Measurements from ENCODE around the gene PLEKHG1.

Gene PLEKHG1

DNA sequence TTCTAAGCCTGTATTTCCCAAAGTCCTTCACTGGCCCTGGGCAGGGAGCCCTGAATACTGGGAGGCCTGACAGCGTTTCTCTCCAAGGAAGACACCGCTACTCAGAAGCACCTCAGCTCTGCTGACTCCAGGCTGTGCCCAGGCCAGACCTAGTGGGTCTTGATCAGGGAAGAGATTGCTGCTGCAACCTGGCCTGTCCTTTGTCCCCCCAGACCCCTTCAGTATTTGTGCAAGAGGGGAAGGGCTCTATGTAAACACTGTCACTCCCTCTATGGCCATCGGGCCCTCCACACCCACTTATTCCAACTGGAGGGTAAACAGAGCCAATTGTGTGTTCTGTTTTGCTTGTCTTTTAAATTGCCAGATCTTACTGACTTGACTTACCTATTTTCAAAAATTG lies 20.6 kb downstream of the PLEKHG1 start:
- DNase-seq (ENCODE audit: low spot score): no peak

DNA sequence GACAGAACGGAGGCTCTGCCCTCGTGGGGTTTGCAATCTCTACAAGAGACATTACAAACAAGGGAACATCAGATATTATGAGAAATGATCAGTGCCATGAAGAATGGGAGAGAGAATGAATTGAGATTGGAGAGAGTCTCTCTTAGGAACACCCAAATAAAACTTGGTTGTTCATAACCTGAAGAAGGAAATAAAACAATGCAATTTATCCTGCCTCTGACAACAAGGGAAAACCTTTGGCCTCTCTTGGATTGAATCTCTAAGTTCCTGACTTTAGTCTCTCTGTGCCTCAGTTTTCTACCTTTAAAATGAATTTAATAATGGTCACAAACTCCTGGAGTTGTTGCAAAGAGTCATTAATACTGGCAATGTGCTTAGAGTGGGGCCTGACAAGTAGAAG lies 21.1 kb downstream of the PLEKHG1 start:
- DNase-seq (ENCODE audit: low spot score): no peak

DNA sequence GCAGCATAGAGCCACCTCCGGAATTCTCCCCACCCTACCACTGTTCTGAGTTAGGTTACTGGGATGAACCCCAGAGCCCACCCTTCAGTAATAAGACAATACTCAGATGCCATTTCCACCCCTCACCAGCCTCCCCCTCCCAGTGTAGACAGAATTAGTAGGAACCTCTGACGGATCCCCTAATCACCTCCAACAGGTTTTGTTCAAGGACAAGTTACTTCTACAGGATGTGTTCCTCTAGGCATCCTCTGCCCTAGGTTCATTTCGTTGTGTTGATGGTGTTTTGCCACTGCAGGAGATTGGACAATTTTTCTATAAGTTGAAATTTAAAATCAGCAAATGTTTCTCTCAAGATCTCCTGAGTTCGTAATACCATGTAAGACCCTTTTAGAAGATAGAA lies 22.8 kb downstream of the PLEKHG1 start:
- no peak for DNase-seq (ENCODE audit: low spot score)

DNA sequence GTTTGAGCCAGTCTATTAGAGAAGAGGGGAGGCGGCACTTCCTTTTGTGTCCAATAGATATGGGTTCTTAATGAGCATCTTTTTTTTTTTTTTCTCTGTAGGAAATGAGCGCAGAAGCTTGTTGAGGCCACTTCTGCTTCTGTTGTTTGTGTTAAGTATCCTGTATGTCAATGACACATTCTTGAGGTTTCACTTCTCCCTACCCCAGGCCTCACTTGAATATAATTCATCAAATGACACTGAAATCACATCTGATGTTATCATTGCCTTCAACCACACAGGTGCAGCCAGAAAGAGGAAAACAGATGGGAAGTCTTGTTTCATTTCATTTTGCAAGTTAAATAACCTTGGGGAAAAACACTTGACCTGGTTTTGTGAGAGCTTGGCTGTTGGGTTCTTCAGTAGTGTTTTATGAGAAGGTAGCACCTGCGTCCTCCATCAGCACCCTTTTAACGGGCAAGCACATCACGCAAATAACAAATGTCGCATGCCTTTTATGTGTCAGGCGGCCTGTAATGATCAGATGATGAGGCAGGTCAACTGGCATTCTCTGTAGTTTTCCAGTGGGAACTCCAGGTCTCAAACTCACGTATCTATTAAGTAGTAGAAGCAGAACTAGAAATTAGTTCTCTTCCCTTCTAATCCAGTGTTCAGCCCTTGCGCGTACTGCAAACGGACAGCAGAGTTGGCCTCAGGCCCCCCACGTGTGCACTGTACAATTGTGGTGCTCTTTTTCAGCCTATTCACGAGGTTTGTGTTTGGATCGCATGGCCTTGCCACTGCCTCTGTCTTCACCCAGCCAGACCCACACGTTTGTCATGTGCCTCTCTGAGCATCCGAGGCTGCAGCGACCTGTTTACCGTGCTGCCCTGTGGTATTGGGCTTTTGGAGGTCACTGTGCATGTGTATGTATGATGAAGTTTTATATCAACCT lies 23.5 kb downstream of the PLEKHG1 start:
- DNase-seq (ENCODE audit: low spot score): no peak

GRCh38 chr6:150624191-150624590 lies 24.5 kb downstream of the PLEKHG1 start:
- DNase-seq (ENCODE audit: low spot score): no peak

- DNase-seq (ENCODE audit: low spot score): no peak
Measured at GRCh38 chr6:150625927-150626326, 26.2 kb downstream of the PLEKHG1 start.

DNA sequence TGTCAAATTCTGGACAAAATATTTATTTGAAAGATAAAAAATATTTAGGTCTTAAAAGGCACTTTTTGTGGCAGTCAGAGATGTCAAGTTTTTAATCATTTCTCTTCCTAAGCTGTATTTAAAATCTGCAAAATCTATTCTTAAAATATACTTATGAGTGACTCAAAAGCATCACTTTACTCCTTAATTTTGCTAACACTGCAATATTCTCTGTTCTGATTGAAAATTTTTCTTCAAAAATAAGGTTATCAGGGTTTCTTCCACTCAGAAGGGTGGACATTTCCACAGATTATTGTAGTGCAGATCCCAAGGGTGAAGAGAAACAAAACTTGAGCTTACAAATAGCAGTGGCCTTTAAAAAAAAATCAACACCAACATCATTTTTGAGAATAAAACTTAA lies 27.5 kb downstream of the PLEKHG1 start:
- DNase-seq (ENCODE audit: low spot score): no peak

DNA sequence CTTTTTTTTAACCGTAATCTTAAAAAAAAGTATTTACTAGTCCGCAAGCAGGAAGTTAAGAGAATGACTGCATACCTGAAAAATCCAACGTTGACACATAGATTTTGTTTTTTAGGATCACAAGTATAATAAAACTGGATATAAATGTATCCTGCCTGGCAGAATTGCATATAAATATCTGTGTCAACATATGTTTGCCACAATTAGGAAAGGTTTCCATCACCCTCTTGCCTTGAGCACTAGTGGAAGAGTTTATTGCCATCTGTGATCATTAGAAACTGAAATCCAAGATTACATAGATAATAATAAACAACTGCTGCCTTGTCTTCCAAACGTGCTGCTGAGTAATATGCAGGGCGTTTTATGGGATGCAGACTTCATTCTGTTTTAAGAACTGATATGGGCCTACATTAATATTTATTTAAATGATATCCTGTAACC lies 27.9 kb downstream of the PLEKHG1 start:
- DNase-seq (ENCODE audit: low spot score): no peak

DNA sequence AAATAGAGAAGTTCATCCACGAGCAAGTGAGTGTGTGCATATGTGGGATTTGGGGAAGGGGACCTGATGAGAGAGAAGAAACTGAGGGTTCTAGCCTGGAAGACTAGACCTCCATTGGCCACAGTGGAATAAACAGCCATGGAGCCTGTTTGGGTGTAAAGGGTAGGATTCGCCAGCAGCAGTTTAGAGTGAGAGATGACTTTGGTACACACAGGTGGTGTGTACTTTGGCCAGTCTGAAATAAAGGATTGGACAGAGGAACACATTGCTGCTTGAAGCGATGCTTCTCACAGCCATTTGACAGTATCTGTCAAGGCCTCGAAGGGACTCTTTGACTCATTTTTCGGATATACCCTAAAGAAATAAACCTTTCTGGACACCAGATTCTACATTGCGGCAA lies 29.2 kb downstream of the PLEKHG1 start:
- DNase-seq (ENCODE audit: low spot score): no peak

DNA sequence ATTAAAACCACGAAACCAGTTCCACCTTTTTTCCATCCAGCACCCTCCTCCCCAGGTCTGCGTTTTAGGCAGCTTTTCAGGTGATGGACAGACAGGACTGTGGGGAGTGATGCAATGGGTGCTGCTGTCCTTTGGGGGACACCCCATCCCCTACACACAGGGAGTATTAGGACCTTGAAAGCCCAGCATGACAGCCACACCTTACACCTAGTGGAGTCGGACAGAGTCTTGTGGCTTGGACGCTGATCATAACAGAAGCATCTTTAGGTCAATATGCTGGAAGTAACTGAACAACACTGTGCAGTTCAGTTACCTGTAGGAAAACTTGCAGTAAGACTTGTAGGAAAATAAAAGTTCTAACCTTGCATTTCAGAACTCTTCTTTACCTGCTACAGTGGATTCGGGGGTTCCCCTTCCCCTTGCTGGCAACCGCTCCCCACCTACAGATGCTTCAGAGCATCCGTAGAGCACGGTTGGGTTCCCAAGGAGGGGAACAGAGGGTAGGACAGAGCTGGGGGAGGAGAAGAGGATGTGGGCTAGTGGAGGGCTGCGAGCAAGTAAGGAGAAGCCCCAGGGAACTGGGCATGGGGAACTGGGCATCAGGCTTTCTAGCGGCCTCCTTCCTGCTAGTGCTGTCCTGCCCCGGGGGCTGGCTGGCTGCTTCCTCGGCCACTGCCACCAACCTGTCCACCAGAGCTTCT lies 31.7 kb downstream of the PLEKHG1 start:
- no peak for DNase-seq (ENCODE audit: low spot score)

- DNase-seq (ENCODE audit: low spot score): no peak
Measured at GRCh38 chr6:150631984-150632642, 32.4 kb downstream of the PLEKHG1 start.

GRCh38 chr6:150632785-150633485 lies 33.2 kb downstream of the PLEKHG1 start:
- DNase-seq (ENCODE audit: low spot score): no peak

DNA sequence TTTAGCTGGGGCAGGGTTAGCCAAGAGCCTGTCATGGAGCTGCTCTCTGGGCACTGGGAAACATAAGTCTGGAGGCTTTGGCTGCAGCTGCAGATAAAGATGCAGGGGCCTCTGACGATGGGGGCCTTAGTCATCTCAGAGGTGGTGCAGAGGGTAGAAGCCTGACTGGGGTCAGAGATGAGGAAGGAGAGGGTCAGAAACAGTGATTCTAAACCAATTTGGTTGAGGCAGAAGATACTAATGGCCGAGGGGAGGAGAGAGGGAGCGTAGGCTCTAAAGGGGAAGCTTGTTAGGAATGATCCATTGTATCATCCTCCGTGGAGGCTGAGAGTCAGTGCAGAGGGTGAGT lies 33.8 kb downstream of the PLEKHG1 start:
- DNase-seq (ENCODE audit: low spot score): no peak

GRCh38 chr6:150634176-150634963 lies 34.7 kb downstream of the PLEKHG1 start:
- no peak for DNase-seq (ENCODE audit: low spot score)

- no peak for DNase-seq (ENCODE audit: low spot score)
Measured at GRCh38 chr6:150634964-150635292, 35.2 kb downstream of the PLEKHG1 start.

- no peak for DNase-seq (ENCODE audit: low spot score)
Measured at GRCh38 chr6:150635906-150636514, 36.3 kb downstream of the PLEKHG1 start.

- DNase-seq (ENCODE audit: low spot score): no peak
Measured at GRCh38 chr6:150636808-150637207, 37.1 kb downstream of the PLEKHG1 start.

- DNase-seq (ENCODE audit: low spot score): no peak
Measured at GRCh38 chr6:150637266-150637665, 37.6 kb downstream of the PLEKHG1 start.

GRCh38 chr6:150638267-150638666 lies 38.6 kb downstream of the PLEKHG1 start:
- no peak for DNase-seq (ENCODE audit: low spot score)

- DNase-seq (ENCODE audit: low spot score): no peak
Measured at GRCh38 chr6:150638765-150639164, 39.1 kb downstream of the PLEKHG1 start.

GRCh38 chr6:150639823-150640331 lies 40.2 kb downstream of the PLEKHG1 start:
- no peak for DNase-seq (ENCODE audit: low spot score)
